HG03432 (cell line): Measurements from ENCODE around the gene L3MBTL4.

Experiments used
- ATAC-seq: cut with Tn5 transposase; IDR thresholded peaks from one replicate; pipeline ENCODE4 v1.9.1; 2021; ENCODE audit warnings: mild to moderate bottlenecking, moderate library complexity; ENCODE audit not compliant: unreplicated experiment

Gene L3MBTL4

DNA sequence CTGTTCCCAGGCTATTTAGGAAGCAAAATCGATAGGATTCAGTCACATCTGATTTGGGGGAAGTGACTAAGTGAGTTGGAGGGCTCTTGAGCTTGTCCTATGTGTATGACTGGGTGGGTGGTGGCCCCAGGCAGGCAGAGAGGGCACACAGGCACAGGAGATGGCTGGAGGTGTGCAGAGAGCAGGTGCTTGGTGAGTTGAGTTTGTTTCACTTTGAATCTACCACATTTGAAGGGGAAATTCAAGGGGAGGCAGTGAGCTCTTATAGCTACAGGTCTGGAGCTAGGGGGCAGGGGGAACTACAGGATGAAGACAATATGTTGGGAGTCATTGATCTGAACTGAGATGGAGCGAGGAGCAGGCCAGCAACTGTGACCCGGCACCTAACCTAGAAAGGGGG, 476.9 kb downstream of the L3MBTL4 start:
- no peak for ATAC-seq

DNA sequence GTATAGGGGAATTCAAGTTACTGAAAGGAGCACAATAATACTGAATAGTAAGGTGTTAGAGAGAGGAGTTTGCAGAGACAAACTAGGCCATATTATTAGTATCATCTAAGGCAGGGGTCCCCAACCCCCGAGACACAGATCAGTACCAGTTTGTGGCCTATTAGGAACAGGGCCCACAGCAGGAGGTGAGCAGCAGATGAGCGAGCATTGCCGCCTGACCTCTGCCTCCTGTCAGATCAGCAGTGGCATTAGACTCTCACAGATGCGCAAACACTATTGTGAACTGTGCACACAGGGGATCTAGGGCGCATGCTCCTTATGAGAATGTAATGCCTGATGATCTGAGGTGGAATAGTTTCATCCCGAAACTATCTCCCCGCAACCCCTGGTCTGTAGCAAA, 477.6 kb downstream of the L3MBTL4 start:
- ATAC-seq: no peak

DNA sequence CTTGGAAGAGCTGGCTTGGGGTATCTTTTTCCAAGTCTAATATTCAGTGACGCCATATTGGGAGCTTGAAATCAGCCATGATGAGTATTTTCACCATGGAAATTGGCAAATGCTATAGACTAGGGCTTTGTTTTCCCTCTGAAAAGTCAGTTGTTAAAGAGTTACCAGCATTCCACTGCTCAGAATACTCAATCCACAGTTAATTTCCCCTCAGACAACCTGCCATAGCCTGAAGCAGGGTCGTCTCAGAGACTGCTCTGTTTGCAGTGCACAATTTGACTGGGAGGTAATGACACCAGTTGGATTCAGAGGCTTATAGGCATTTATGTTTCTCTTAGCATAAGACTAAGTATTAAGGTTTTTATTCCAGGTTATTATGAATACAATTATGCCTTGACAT, 483.9 kb downstream of the L3MBTL4 start:
- no peak for ATAC-seq

DNA sequence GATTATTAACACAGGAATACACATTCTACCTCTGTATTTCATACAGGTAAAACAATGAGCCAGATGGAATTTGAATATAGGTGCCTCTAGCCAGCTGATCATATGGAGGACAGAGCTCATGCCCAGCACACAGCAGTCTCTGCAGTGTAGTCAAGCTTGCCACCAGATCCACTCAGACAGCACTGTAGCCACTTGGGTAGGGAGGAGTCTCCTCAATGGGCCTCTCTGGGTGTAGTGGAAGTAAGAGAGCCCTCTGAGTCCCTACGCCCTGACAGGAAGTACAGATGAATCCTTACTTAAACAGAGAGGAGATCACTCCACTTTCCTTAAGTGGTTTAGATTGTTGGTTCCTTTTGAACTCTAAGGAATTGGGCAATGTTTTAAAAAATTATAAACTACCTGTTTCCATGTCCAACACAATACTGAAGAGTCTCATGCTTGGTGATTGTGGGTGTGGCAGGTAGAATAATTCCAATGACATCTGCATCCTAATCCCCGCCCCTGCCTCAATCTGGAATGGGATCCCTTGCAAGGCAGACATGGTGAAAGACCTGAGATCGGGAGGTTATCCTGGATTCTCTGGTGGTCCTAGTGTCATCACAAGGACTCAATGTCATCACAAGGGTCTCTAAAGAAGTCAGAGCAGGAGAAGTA, 496.4 kb downstream of the L3MBTL4 start:
- no peak for ATAC-seq

DNA sequence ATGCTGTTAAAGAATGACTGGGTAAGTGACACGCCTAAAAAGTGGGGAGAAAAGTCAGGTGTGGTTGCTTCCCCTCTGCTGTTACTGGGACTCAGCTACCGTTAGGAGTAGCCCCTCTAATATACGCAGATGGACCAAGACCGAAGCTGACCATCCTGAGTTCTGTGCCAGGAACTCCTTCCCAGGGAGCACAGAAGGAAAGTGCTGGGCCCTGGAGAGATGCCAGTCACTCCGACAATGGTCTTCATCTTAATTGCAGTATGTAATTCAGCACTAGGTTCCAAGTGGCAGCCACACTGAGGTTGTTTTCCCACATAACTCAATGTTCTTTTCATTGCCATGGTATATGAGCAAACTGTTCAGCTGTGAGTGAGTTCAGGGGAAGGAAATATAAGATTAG, 499.8 kb downstream of the L3MBTL4 start:
- ATAC-seq: no peak

DNA sequence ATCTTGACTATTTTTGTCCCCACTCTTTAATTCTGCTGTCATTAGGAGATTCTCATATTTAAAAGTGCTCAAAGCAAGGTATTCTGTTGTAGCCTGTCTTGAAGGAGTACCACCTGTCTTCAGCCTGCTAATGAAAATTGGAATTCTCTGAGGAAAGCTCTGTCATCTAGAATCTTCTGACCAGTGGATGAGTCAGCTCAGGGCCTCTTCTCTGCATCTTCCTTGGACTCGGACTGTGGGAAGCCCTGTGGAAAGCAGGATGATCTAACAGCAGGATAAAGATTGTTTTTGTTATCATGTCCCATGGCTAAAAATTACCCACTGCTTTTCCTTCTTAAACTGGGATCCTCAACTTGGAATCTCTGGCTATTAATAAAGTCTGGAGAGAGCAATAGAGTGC, 500.7 kb downstream of the L3MBTL4 start:
- no peak for ATAC-seq

DNA sequence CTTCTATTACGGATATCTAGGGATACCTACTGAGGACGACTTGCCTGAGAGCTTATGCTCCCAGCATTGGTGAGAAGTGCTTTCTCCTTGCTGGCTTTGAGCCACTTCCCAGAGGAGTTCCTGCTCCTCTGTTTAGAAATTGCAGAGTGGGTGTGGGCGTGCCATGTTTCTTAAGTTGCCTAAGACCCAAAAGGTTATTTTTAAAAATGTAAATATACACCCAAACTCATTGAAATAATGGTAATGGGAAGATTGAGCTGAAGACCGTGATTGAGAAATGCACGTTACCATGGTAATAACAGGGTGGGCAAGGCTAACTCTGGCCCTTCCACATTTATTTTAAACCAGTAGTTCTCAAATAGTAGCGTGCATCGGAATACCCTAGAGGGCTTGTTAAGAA, 502.1 kb downstream of the L3MBTL4 start:
- ATAC-seq: no peak

DNA sequence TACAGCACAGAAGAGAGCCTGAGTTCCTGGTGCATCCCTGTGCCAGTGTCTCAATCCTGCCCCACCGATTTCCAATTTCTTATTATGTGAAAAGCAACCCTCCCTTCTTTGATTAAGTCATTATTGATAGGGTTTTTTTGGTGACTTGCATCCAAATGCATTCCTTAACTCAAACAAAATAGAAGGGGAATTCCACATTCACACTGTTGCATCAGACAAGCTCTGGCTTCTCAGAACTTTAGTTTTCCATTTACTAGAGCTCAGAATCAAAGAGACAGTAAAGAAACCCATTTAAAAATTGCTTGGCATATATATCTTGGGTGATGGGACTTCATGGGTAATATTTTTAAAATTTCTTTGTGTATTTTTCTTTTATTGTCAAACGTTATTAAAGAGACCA, 505.6 kb downstream of the L3MBTL4 start:
- no peak for ATAC-seq
